Mucosa of stomach (tissue), 1 donor: ENCODE results near the gene GLT1D1.

Source experiments
- H3K27me3 ChIP-seq: one replicate; pipeline ENCODE4 v1.7.0; 2013; ENCODE audit warnings: mild to moderate bottlenecking, low read length; ENCODE audit not compliant: control insufficient read depth, insufficient read depth
- H3K36me3 ChIP-seq: one replicate; pipeline ENCODE4 v1.7.0; 2013; ENCODE audit warnings: low read length; ENCODE audit not compliant: control insufficient read depth, insufficient read depth
- H3K4me1 ChIP-seq: one replicate; pipeline ENCODE4 v1.7.0; 2013; ENCODE audit warnings: mild to moderate bottlenecking, low read length; ENCODE audit not compliant: control insufficient read depth, insufficient read depth
- H3K4me3 ChIP-seq: one replicate; pipeline ENCODE4 v1.7.0; 2013; ENCODE audit warnings: low read length
- H3K9ac ChIP-seq: one replicate; pipeline ENCODE4 v1.7.0; 2013; ENCODE audit warnings: mild to moderate bottlenecking, low read length, moderate library complexity
- H3K9me3 ChIP-seq: one replicate; pipeline ENCODE4 v1.7.0; 2013; ENCODE audit warnings: mild to moderate bottlenecking, low read length, moderate library complexity; ENCODE audit not compliant: control insufficient read depth
- donor health status: Pancreatic carcinoma.

The GLT1D1 gene

GRCh38 chr12:128863957-128864356 is 10.7 kb downstream of the GLT1D1 start:
- no peak overlapping the region for H3K4me3 ChIP-seq
- H3K9ac ChIP-seq, result no peak overlapping the region
- no peaks in the 10 kb centered on the region for H3K36me3 ChIP-seq
- H3K27me3 ChIP-seq, result no peaks in the 10 kb centered on the region
- H3K9me3 ChIP-seq, result no peaks in the 10 kb centered on the region
- no peaks in the 10 kb centered on the region for H3K4me1 ChIP-seq

GRCh38 chr12:128864516-128865186 is 11.4 kb downstream of the GLT1D1 start:
- H3K9ac ChIP-seq, result no peak overlapping the region
- no peaks in the 10 kb centered on the region for H3K4me1 ChIP-seq
- H3K27me3 ChIP-seq, result no peaks in the 10 kb centered on the region
- no peak overlapping the region for H3K4me3 ChIP-seq
- H3K9me3 ChIP-seq, result no peaks in the 10 kb centered on the region
- no peaks in the 10 kb centered on the region for H3K36me3 ChIP-seq

- Histone ChIP-seq H3K36me3 (no peaks in the 10 kb centered on the region), H3K9ac (no peak overlapping the region), H3K27me3 (no peaks in the 10 kb centered on the region), H3K4me3 (no peak overlapping the region), H3K9me3 (no peaks in the 10 kb centered on the region), H3K4me1 (no peaks in the 10 kb centered on the region)
Observed at GRCh38 chr12:128867466-128867865, 14.2 kb downstream of the GLT1D1 start.

- Histone ChIP-seq H3K9ac (no peak overlapping the region), H3K9me3 (no peaks in the 10 kb centered on the region), H3K4me1 (no peaks in the 10 kb centered on the region), H3K4me3 (no peak overlapping the region), H3K36me3 (no peaks in the 10 kb centered on the region), H3K27me3 (no peaks in the 10 kb centered on the region)
Observed at GRCh38 chr12:128871516-128871892, 18.2 kb downstream of the GLT1D1 start.

- H3K36me3 ChIP-seq, result no peaks in the 10 kb centered on the region
- no peaks in the 10 kb centered on the region for H3K9me3 ChIP-seq
- no peaks in the 10 kb centered on the region for H3K4me1 ChIP-seq
- H3K9ac ChIP-seq, result no peak overlapping the region
- H3K4me3 ChIP-seq, result no peak overlapping the region
- H3K27me3 ChIP-seq, result no peaks in the 10 kb centered on the region
Observed at GRCh38 chr12:128872303-128872702, 19.0 kb downstream of the GLT1D1 start.

GRCh38 chr12:128876559-128876958 is 23.3 kb downstream of the GLT1D1 start:
- Histone ChIP-seq H3K9ac (no peak overlapping the region), H3K4me3 (no peak overlapping the region), H3K9me3 (no peaks in the 10 kb centered on the region), H3K4me1 (no peaks in the 10 kb centered on the region), H3K27me3 (no peaks in the 10 kb centered on the region), H3K36me3 (no peaks in the 10 kb centered on the region)

- Histone ChIP-seq H3K9ac (no peak overlapping the region), H3K9me3 (no peaks in the 10 kb centered on the region), H3K36me3 (no peaks in the 10 kb centered on the region), H3K4me1 (no peaks in the 10 kb centered on the region), H3K27me3 (no peaks in the 10 kb centered on the region), H3K4me3 (no peak overlapping the region)
Observed at GRCh38 chr12:128879898-128880764, 26.9 kb downstream of the GLT1D1 start.

- H3K4me1 ChIP-seq, result no peaks in the 10 kb centered on the region
- H3K36me3 ChIP-seq, result no peaks in the 10 kb centered on the region
- no peak overlapping the region for H3K4me3 ChIP-seq
- no peaks in the 10 kb centered on the region for H3K9me3 ChIP-seq
- no peaks in the 10 kb centered on the region for H3K27me3 ChIP-seq
- no peak overlapping the region for H3K9ac ChIP-seq
Observed at GRCh38 chr12:128891856-128892255, 38.6 kb downstream of the GLT1D1 start.

- Histone ChIP-seq H3K27me3 (no peaks in the 10 kb centered on the region), H3K9ac (no peak overlapping the region), H3K9me3 (no peaks in the 10 kb centered on the region), H3K4me1 (peaks cover 17% of the 10 kb centered on the region), H3K4me3 (no peak overlapping the region), H3K36me3 (no peaks in the 10 kb centered on the region)
Observed at GRCh38 chr12:128903236-128903635, 50.0 kb downstream of the GLT1D1 start.

- H3K9ac ChIP-seq, result no peak overlapping the region
- no peak overlapping the region for H3K4me3 ChIP-seq
- H3K36me3 ChIP-seq, result no peaks in the 10 kb centered on the region
- H3K4me1 ChIP-seq, result peaks cover 17% of the 10 kb centered on the region
- H3K9me3 ChIP-seq, result no peaks in the 10 kb centered on the region
- H3K27me3 ChIP-seq, result no peaks in the 10 kb centered on the region
Observed at GRCh38 chr12:128905003-128905544, 51.8 kb downstream of the GLT1D1 start.

- Histone ChIP-seq H3K36me3 (no peaks in the 10 kb centered on the region), H3K27me3 (no peaks in the 10 kb centered on the region), H3K4me3 (no peak overlapping the region), H3K4me1 (peaks cover 17% of the 10 kb centered on the region), H3K9ac (no peak overlapping the region), H3K9me3 (no peaks in the 10 kb centered on the region)
Observed at GRCh38 chr12:128906485-128907137, 53.3 kb downstream of the GLT1D1 start.

- H3K4me1 ChIP-seq, result peaks cover 17% of the 10 kb centered on the region
- H3K4me3 ChIP-seq, result no peak overlapping the region
- H3K9me3 ChIP-seq, result no peaks in the 10 kb centered on the region
- H3K27me3 ChIP-seq, result no peaks in the 10 kb centered on the region
- no peak overlapping the region for H3K9ac ChIP-seq
- H3K36me3 ChIP-seq, result no peaks in the 10 kb centered on the region
Observed at GRCh38 chr12:128908254-128908653, 55.0 kb downstream of the GLT1D1 start.
